GM18498 (cell line): ENCODE results near the gene INSM1.

Source experiments
- ATAC-seq: cut with Tn5 transposase; IDR thresholded peaks from one replicate; pipeline ENCODE4 v1.9.1; 2021; ENCODE audit warnings: mild to moderate bottlenecking, moderate library complexity; ENCODE audit not compliant: unreplicated experiment

The INSM1 gene

GRCh38 chr20:20362774-20363433, 5.0 kb upstream of the INSM1 start:
- no peak for ATAC-seq

GRCh38 chr20:20363434-20363798, 4.5 kb upstream of the INSM1 start:
- no peak for ATAC-seq

GRCh38 chr20:20363799-20364592, 3.9 kb upstream of the INSM1 start:
- no peak for ATAC-seq

DNA sequence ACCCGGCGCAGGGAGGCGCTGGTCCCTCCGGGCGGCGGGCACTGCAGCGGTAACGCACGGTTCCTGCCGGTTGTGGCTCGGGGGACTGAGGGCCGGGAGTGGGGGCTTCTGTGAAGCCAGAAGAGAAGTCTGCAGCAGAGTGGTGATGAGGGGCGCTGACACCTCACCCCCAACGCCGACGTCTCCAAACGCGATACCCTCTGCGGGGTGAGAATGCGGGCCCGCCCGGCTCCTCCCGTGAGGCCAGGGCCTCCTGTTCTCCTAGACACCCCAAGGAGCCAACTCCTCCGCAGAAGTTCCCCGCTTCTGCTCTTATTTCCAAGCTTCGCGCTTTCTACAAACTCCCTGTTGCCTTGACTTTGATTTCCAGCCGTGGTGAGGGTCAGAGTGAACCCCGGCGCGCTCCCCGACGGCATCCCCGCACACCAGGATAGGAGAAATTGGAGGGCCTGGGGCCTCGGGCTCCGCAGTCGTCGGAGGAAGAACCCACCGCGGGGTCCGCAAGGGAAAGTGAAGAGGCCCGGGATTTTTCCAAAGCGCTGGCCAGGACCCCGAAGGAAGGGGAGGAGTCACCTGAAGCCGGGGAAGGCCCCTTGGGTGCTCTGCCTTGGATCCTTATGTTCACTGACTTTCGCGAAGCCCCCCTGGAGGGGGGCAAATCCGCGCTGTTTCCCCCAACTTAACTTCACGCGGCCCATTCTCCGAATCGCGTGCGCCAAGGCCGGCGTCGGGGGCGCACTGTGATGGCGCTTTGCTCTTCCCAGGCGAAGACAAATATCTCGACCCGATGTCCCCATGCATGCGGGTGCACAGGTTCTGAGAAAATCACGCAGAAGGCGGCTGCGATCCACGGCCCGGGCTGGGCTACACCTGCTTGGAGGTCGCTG, 3.1 kb upstream of the INSM1 start:
- no peak for ATAC-seq

DNA sequence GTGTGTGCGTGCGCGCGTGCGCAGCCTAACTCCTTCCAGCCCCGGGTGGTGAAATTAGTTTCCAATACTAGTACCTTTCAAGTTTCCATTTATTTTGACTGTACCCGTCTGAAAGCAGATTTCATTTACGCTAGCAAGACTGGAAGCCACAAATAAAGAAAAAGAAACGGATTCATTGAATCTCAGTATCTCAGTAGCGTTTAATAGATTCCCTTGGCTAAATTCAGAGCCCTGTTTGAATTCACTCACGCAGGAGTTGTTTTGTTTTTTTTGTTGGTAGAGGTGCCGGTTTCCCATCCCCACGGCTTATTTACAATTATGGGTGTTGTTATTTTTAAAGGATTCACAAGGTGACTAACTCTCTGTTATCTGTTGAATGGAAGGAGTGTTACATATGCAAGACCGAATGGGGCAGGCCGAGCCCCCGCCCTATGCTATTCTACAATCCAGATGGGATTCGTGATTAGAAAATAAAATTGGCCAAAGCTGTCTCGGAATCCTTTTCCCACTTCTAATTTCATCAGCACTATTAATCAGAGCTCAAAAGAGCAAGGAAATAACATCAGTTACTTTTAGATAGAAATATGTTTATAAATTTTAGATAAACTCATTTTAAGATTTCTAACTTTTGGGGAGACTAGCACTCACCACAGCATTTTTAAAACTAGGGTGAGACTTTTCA, 2.3 kb upstream of the INSM1 start:
- no peak for ATAC-seq

- ATAC-seq = no peak
Observed at GRCh38 chr20:20366551-20366875, 1.4 kb upstream of the INSM1 start.

DNA sequence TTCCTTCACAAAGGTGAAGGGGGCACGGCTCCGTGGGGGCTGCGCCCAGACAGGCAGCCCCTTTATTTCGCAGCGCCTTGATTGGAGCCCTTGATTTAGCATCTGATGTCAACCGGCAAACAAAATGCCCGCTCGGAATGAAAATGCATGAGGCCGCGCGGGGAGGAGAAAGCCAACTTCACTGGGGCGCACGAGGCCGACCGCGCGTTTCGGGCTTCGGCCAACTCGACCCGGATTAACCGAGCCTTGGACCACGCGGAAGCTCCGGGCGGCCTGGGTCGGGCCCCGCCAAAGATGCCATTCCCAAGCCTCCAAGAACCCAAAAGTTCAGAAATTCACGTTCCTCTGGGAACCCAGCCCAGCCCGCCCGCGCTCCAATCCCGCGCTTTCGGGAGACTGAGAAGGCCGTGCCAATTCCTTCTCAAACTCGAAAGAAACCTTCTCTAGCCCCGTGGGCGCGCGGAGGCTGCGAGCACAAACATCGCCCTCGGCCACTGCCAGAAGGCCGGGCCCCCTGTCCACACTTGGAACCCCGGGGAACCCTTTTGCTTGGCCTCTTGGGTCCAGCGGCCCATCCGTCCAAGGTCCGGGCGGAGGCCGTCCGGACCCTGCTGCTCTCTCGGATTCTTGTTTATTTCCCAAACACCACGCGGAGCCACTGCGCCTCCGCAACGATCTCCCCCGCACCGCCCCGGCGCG, 879 bp upstream of the INSM1 start:
- no peak for ATAC-seq

DNA sequence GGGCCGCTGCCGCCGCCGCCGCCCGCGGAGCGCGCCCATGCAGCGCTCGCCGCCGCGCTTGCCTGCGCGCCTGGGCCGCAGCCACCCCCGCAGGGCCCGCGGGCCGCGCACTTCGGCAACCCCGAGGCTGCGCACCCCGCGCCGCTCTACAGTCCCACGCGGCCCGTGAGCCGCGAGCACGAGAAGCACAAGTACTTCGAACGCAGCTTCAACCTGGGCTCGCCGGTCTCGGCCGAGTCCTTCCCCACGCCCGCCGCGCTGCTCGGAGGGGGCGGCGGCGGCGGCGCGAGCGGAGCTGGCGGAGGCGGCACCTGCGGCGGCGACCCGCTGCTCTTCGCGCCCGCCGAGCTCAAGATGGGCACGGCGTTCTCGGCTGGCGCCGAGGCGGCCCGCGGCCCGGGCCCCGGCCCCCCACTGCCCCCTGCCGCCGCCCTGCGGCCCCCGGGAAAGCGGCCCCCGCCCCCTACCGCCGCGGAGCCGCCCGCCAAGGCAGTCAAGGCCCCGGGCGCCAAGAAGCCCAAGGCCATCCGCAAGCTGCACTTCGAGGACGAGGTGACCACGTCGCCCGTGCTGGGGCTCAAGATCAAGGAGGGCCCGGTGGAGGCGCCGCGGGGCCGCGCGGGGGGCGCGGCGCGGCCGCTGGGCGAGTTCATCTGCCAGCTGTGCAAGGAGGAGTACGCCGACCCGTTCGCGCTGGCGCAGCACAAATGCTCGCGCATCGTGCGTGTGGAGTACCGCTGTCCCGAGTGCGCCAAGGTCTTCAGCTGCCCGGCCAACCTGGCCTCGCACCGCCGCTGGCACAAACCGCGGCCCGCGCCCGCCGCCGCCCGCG, 730 bp downstream of the INSM1 start:
- no peak for ATAC-seq

DNA sequence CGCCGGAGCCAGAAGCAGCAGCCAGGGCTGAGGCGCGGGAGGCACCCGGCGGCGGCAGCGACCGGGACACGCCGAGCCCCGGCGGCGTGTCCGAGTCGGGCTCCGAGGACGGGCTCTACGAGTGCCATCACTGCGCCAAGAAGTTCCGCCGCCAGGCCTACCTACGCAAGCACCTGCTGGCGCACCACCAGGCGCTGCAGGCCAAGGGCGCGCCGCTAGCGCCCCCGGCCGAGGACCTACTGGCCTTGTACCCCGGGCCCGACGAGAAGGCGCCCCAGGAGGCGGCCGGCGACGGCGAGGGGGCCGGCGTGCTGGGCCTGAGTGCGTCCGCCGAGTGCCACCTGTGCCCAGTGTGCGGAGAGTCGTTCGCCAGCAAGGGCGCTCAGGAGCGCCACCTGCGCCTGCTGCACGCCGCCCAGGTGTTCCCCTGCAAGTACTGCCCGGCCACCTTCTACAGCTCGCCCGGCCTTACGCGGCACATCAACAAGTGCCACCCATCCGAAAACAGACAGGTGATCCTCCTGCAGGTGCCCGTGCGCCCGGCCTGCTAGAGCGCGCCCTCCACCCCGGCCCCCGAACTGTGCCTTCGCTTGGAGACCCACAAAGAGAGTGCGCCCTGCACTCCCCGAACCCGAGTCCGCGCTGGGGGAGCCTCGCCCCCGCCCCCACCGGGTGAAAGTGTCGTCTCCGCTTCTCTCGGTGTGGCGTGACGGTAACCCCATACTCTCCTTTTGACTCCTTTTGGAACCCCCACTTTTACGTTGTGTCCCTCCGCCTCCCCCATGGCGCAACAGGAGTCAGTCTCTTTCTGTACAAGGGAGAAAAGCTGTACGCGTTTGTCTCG, 1.6 kb downstream of the INSM1 start:
- no peak for ATAC-seq

DNA sequence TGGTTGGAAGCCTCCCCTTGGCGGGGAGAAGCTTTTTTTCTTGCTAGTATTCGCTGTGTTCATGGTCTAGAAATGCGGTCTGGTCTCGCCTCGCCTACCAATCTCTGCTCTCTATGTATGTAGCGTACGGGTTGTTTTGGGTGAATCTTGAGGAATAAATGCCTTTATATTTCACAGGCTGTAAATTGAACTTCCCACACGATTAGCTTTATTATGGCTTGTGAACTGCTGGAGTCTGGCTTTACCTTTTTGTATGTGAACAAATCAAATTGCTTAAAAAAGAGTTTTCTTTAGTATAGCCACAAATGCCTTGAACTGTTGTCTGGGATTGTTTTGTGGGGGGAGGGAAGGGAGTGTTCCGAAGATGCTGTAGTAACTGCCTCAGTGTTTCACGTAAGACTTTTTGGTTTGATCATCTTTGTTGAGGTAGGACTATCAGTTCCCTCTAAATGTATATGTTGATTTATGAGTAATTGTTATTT, 2.2 kb downstream of the INSM1 start:
- ATAC-seq = no peak

DNA sequence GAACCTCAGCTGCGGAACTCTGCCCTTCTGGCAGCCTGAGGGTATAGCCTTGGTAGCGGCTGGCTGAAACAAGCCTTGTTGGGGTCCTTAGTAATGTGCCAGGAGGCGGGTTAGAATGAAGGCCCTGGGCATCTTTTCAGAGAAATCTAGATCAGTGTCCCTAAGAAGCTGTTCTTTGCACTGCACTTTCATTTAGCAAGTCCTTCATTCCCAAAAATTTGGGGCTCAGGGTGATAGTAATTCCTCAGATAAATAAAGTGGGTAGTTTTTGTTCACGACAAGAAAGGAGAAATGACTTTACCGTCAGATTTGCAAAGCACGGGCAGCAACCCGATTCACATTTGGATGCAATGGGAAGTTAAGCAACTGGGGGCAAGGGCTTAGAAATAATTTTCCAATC, 3.2 kb downstream of the INSM1 start:
- ATAC-seq = no peak

GRCh38 chr20:20371681-20372080, 3.8 kb downstream of the INSM1 start:
- ATAC-seq = no peak

DNA sequence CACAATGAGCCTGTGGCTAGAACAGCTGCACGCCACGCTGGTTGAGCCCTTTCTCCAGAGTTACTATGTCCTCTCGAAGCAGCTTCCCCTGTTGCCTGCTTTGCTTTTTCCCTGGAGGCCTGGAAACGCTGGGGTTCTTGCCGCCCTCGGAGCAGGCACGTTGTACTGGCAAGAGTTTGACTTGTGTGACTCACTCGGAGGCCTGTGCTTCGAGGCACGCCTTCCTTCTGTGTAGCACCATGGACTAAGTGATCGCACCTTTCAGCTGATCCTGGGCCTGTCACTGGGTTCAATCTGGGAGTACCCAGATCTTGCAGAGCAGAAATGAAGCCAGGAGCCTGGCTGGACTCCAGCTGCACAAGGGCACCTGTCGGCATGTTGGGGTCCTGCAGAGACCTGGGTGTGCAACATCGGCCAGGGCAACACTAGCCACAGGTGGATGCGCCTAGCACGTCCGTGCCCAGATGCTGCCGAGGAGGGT, 5.2 kb downstream of the INSM1 start:
- no peak for ATAC-seq

- no peak for ATAC-seq
Observed at GRCh38 chr20:20375862-20376261, 8.0 kb downstream of the INSM1 start.

- no peak for ATAC-seq
Observed at GRCh38 chr20:20386192-20386591, 18.3 kb downstream of the INSM1 start.

DNA sequence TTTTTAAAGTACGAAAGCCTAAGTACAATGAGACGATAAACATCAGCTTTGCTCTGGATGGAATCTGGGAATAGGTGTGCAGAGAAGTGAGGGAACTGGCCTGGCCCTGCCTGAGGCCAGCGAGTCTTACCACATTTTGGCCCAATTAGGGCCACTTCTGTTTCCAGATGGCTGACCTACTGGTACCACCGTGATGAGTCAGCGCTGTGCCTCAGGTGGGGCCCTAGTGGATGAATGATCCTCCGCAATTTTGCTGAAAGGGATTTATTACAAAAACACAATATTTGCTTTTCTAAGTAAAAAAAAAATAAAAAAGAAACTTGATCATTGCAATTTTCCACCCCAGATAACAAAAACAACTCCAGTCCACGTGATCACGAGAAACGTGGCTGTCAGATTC, 22.5 kb downstream of the INSM1 start:
- ATAC-seq = no peak

DNA sequence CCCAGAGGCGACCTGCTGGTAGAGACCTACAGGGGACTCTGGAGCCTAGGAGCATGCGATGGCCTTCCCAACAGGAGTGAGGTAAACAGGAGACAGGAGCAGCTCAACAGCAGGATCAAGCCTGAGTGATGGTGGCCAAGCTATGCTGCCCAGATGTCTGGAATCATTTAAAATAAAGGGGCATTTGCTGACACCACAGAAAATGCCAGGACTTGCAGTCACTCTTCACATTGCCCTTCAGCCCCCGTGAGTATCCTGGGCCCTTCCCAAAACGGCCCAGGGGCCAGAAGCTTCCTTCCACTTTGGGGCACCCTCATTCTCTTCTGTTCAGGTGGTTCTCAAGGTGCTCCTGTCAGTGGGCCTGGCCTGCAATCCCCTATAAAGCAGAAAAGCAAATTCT, 23.2 kb downstream of the INSM1 start:
- no peak for ATAC-seq

DNA sequence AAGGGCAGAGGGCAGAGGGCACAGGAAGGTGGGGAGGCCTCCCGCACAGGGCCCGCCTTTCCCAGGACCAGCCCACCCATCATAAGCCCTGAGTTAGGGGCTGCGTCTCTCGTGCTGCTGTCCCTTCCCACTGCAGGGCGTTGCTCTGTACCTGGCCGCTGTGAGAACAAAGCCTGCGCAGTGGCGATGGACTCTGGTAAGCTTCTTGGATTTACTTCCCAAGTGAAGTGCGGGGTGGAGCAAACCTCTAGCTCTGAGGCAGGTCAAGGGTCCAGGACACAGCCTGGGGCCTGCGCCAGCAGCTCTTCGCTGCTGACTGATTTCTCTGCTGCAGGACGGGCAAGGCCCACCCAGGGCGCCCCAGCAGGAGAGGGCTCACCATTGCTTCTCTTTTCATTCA, 23.9 kb downstream of the INSM1 start:
- ATAC-seq = no peak
